ENCODE data around the gene MGLL.

- TF ChIP-seq CTCF (conservative IDR thresholded peaks at IDR 0.05 in 1 of 2, IDR thresholded peaks at IDR 0.05 in 1 of 2; ENCODE audit: extremely low read depth in 1 of 2, insufficient read depth in 1 of 2, low read depth in 1 of 2, low read length in 2 of 2) = no peak
- no peak for TF ChIP-seq EZH2 (IDR thresholded peaks at IDR 0.05; ENCODE audit: borderline replicate concordance, low read length)
Observed at GRCh38 chr3:127732303-127732702, 90.0 kb downstream of the MGLL start.
